ENCODE results near the gene SLC8A3. TPM values are rescaled to one million over a fixed set of nuclear protein-coding genes. Genes with fewer than 3 reads are reported as not detected.

The SLC8A3 gene
- total RNA-seq, 1 experiment from 2014 or later, result not detected

GRCh38 chr14:70000601-70001000 is 188.2 kb downstream of the SLC8A3 start:
- Mint-ChIP-seq H3K4me3 (ENCODE audit: unreplicated experiment) (no peak overlapping the region), H3K36me3 (ENCODE audit: insufficient read depth, unreplicated experiment) (no peaks in the 10 kb centered on the region), H3K9me3 (ENCODE audit: unreplicated experiment) (no peaks in the 10 kb centered on the region), H3K27ac (ENCODE audit: unreplicated experiment) (no peak overlapping the region), H3K4me1 (ENCODE audit: low read depth, unreplicated experiment) (peaks cover 20% of the 10 kb centered on the region), H3K27me3 (ENCODE audit: insufficient read depth, unreplicated experiment) (no peaks in the 10 kb centered on the region)
- CTCF ChIA-PET, result no interaction called here
- H3K27me3 ChIP-seq (replicated peaks; ENCODE audit: control insufficient read depth, insufficient read depth, low read length), result no peaks in the 10 kb centered on the region
- no peaks in the 10 kb centered on the region for H3K9me3 ChIP-seq
- H3K4me1 ChIP-seq, result peaks cover 16% of the 10 kb centered on the region
- intact Hi-C loops (cut with micrococcal nuclease; ENCODE audit: unreplicated experiment), result no loop called here
- no peak for DNase-seq
- POLR2A ChIA-PET, result no interaction called here
- no peak for TF ChIP-seq CTCF (IDR thresholded peaks at IDR 0.05; ENCODE audit: insufficient read depth in 1 of 2, low read depth in 1 of 2, low read length in 1 of 2, severe bottlenecking in 1 of 2, unreplicated experiment in 1 of 2)
- no peaks in the 10 kb centered on the region for H3K36me3 ChIP-seq (ENCODE audit: control insufficient read depth, insufficient read depth, low read length)
- no peak overlapping the region for H3K4me3 ChIP-seq (ENCODE audit: low read depth, low read length)
- no TSS peak for BruUV-seq (replicated peaks)

DNA sequence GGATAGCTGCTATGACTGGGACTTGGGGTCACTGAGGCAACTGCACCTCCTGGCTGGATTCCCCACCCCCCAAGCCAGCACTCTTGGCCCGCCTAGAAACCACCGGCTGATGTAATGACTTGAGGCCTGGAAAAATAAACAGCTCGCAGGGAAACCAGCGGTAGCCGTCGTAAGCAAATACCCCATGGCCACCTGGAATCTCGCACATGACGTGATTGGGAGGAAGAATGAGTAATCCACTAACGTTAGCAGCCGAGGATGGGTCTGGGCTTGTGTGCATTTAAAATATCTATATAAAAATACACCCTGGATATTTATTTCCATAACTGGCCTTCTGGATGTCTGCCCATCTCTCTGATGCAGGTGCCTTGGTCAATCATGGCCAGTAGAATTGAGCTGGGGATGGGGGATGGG is 189.5 kb downstream of the SLC8A3 start:
- Mint-ChIP-seq H3K36me3 (ENCODE audit: insufficient read depth, unreplicated experiment) (no peaks in the 10 kb centered on the region), H3K27ac (ENCODE audit: unreplicated experiment) (no peak overlapping the region), H3K4me1 (ENCODE audit: low read depth, unreplicated experiment) (peaks cover 8% of the 10 kb centered on the region), H3K4me3 (ENCODE audit: unreplicated experiment) (no peak overlapping the region), H3K27me3 (ENCODE audit: insufficient read depth, unreplicated experiment) (no peaks in the 10 kb centered on the region), H3K9me3 (ENCODE audit: unreplicated experiment) (no peaks in the 10 kb centered on the region)
- no peak for DNase-seq
- H3K9me3 ChIP-seq, result no peaks in the 10 kb centered on the region
- no TSS peak for BruUV-seq (replicated peaks)
- H3K36me3 ChIP-seq (ENCODE audit: control insufficient read depth, insufficient read depth, low read length), result no peaks in the 10 kb centered on the region
- intact Hi-C loops (cut with micrococcal nuclease; ENCODE audit: unreplicated experiment), result no loop called here
- no peak for TF ChIP-seq CTCF (IDR thresholded peaks at IDR 0.05; ENCODE audit: insufficient read depth in 1 of 2, low read depth in 1 of 2, low read length in 1 of 2, severe bottlenecking in 1 of 2, unreplicated experiment in 1 of 2)
- H3K4me1 ChIP-seq, result 0 out of 2 replicates have a peak, but pooled peaks cover 6% of the 10 kb centered on the region
- no peaks in the 10 kb centered on the region for H3K27me3 ChIP-seq (replicated peaks; ENCODE audit: control insufficient read depth, insufficient read depth, low read length)
- no peak overlapping the region for H3K4me3 ChIP-seq (ENCODE audit: low read depth, low read length)
- ChIA-PET CTCF (no interaction called here), POLR2A (no interaction called here)

DNA sequence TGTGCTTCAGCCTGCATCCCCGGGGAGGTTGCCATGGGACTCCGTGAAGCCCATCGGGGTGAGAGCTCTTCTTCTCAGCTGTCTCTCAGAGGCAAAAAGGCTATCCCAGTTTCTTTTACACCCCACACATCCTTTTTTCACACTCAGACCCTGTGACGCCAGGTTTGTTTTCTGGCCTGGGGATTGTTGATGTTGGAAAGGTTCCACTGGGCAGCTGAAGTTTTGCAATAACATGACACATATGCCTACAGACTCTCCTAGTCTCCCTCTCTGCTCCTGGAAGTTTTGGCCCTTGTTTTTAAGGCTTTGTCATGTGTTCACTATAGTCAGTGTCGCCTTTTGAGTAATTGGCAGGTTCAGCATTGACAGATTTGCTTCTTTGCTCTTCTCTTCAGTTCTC is 190.9 kb downstream of the SLC8A3 start:
- intact Hi-C loops (cut with micrococcal nuclease; ENCODE audit: unreplicated experiment), result no loop called here
- CTCF ChIA-PET, result no interaction called here
- BruUV-seq (replicated peaks), result no TSS peak
- Mint-ChIP-seq H3K27me3 (ENCODE audit: insufficient read depth, unreplicated experiment) (no peaks in the 10 kb centered on the region), H3K9me3 (ENCODE audit: unreplicated experiment) (no peaks in the 10 kb centered on the region), H3K36me3 (ENCODE audit: insufficient read depth, unreplicated experiment) (no peaks in the 10 kb centered on the region), H3K4me3 (ENCODE audit: unreplicated experiment) (no peak overlapping the region), H3K4me1 (ENCODE audit: low read depth, unreplicated experiment) (peaks cover 4% of the 10 kb centered on the region), H3K27ac (ENCODE audit: unreplicated experiment) (no peak overlapping the region)
- POLR2A ChIA-PET, result no interaction called here
- 0 out of 2 replicates have a peak, but pooled peaks cover 2% of the 10 kb centered on the region for H3K4me1 ChIP-seq
- H3K36me3 ChIP-seq (ENCODE audit: control insufficient read depth, insufficient read depth, low read length), result no peaks in the 10 kb centered on the region
- TF ChIP-seq CTCF (IDR thresholded peaks at IDR 0.05; ENCODE audit: insufficient read depth in 1 of 2, low read depth in 1 of 2, low read length in 1 of 2, severe bottlenecking in 1 of 2, unreplicated experiment in 1 of 2), result no peak
- H3K27me3 ChIP-seq (replicated peaks; ENCODE audit: control insufficient read depth, insufficient read depth, low read length), result no peaks in the 10 kb centered on the region
- no peaks in the 10 kb centered on the region for H3K9me3 ChIP-seq
- DNase-seq, result no peak
- no peak overlapping the region for H3K4me3 ChIP-seq (ENCODE audit: low read depth, low read length)

Measured in Caco-2 (cell line).